ENCODE data around the gene MAML2. TPM values are rescaled to one million over a fixed set of nuclear protein-coding genes. Genes with fewer than 3 reads are reported as not detected.

The MAML2 gene
- total RNA-seq, 1 donor from 2014 or later: 3.8 TPM

DNA sequence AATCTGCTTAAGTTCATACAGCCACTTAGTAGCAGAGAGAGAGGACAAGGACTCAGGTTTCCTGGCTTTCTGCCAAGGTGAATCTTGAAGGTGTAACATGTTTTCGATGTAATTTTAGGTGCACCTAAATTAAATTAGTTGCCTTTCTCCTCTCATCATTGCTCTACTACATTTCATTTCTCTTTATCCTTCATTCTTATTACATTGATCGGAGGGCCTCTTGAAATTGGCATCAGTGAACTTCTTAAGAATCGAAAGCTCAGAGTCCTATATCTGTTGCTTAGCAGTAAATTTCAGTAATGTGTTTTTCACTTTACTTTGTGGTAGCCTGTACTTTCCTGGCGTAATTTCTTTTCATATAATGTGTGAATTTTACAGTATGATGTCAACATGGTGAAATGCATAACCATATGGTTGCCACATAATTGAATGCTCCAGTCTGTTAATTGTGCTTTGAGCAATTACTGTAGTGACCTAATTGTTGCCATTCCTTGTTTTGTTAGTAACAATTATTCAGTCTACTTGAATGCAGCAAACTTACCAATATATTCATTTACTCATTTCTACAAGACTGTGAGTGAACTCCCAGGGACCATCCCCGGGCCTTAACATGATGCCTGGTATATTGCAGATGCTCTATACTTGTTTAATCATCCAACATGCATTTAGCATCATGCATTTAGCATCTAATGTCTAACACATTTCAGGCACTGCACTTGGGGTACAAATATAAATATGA lies 138.1 kb downstream of the MAML2 start:
- Histone ChIP-seq H2AFZ (replicated peaks) (no peak overlapping the region), H3K36me3 (no peaks in the 10 kb centered on the region), H3K9ac (no peak overlapping the region), H3K9me3 (ENCODE audit: low read depth) (no peaks in the 10 kb centered on the region), H3F3A (ENCODE audit: low read depth) (no peaks in the 10 kb centered on the region), H4K20me1 (ENCODE audit: low read depth) (no peaks in the 10 kb centered on the region), H3K4me2 (no peak overlapping the region), H3K27ac (no peak overlapping the region), H3K4me1 (peaks cover 28% of the 10 kb centered on the region), H3K4me3 (no peak overlapping the region), H3K79me2 (ENCODE audit: low read depth) (no peaks in the 10 kb centered on the region), H3K27me3 (no peaks in the 10 kb centered on the region)
- DNase-seq (ENCODE audit: low spot score): no peak
- Mint-ChIP-seq H3K9me3 (peaks cover under 1% of the 10 kb centered on the region), H3K4me3 (no peak overlapping the region), H3K27ac (no peak overlapping the region), H3K36me3 (peaks cover 6% of the 10 kb centered on the region), H3K4me1 (peaks cover 39% of the 10 kb centered on the region), H3K27me3 (ENCODE audit: insufficient read depth, low read depth) (no peaks in the 10 kb centered on the region)
- TF ChIP-seq, protein P1, sequence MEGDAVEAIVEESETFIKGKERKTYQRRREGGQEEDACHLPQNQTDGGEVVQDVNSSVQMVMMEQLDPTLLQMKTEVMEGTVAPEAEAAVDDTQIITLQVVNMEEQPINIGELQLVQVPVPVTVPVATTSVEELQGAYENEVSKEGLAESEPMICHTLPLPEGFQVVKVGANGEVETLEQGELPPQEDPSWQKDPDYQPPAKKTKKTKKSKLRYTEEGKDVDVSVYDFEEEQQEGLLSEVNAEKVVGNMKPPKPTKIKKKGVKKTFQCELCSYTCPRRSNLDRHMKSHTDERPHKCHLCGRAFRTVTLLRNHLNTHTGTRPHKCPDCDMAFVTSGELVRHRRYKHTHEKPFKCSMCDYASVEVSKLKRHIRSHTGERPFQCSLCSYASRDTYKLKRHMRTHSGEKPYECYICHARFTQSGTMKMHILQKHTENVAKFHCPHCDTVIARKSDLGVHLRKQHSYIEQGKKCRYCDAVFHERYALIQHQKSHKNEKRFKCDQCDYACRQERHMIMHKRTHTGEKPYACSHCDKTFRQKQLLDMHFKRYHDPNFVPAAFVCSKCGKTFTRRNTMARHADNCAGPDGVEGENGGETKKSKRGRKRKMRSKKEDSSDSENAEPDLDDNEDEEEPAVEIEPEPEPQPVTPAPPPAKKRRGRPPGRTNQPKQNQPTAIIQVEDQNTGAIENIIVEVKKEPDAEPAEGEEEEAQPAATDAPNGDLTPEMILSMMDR (IDR thresholded peaks at IDR 0.05): no peak
- TF ChIP-seq EZH2phosphoT487 (IDR thresholded peaks at IDR 0.05) (no peak), EZH2 (IDR thresholded peaks at IDR 0.05) (no peak)

DNA sequence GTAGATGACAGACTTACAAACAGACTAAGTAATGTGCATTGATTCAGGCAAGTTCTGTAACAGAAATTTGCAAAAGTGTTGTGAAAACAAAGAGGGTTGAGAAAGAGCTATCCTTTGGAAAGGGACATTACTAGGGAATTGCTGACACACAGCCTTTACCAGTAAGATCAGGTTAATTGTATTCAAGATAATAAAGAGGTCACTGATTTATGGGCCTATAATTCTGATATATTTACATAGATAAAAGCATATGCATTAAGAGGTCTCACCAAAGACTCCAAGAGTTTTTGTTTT lies 138.7 kb downstream of the MAML2 start:
- H3K27me3 ChIP-seq: no peaks in the 10 kb centered on the region
- no peak overlapping the region for H3K9ac ChIP-seq
- no peak overlapping the region for H3K27ac ChIP-seq
- peaks cover 30% of the 10 kb centered on the region for H3K4me1 ChIP-seq
- DNase-seq (ENCODE audit: low spot score): no peak
- H3F3A ChIP-seq (ENCODE audit: low read depth): no peaks in the 10 kb centered on the region
- Mint-ChIP-seq H3K4me1 (peaks cover 44% of the 10 kb centered on the region), H3K27me3 (ENCODE audit: insufficient read depth, low read depth) (no peaks in the 10 kb centered on the region), H3K36me3 (peaks cover 12% of the 10 kb centered on the region), H3K9me3 (peaks cover 6% of the 10 kb centered on the region), H3K4me3 (no peak overlapping the region), H3K27ac (no peak overlapping the region)
- H4K20me1 ChIP-seq (ENCODE audit: low read depth): no peaks in the 10 kb centered on the region
- TF ChIP-seq EZH2phosphoT487 (IDR thresholded peaks at IDR 0.05) (no peak), EZH2 (IDR thresholded peaks at IDR 0.05) (no peak)
- TF ChIP-seq, protein P1 (IDR thresholded peaks at IDR 0.05): no peak
- no peak overlapping the region for H3K4me2 ChIP-seq
- no peaks in the 10 kb centered on the region for H3K79me2 ChIP-seq (ENCODE audit: low read depth)
- H3K36me3 ChIP-seq: no peaks in the 10 kb centered on the region
- no peaks in the 10 kb centered on the region for H3K9me3 ChIP-seq (ENCODE audit: low read depth)
- H2AFZ ChIP-seq (replicated peaks): no peak overlapping the region
- no peak overlapping the region for H3K4me3 ChIP-seq

DNA sequence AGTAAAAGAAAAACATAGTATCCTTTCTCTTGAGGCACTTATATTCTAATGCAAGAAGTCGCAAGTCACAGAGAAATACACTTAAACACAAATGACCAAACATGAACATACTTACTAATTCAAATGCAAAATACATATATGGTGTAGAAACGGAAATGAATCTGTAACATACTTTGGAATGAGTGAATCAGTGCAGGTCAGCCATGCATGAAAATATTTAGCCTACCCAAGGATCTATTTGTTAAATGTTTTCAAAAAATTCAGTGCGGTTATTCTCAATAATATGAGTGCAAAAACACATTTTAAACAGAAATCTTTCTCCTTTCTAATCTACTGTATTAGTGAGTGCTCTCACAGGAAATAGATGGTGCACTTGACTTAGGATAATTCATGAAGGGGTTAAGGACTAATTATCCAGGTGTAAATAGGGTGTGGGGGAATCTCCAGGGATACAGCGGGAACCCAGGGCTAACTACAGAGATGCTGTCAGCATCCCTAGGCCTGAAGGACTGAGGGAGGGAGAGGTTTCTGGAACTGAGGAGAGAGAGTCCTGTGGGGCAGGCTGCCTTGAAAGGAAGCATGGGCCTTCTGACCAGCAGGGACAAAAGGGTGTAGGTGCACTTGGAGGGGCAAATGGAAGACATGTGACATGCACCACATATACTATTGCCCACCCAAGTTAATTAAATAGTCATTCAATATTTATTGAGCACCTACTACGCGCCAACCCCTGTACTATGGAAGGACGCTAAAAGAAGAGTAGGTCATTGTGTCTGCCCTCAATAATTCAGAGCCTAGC lies 139.2 kb downstream of the MAML2 start:
- no peak overlapping the region for H2AFZ ChIP-seq (replicated peaks)
- TF ChIP-seq EZH2phosphoT487 (IDR thresholded peaks at IDR 0.05) (no peak), EZH2 (IDR thresholded peaks at IDR 0.05) (no peak)
- TF ChIP-seq, protein P1 (IDR thresholded peaks at IDR 0.05): no peak

More for the DNA sequence above, 139.2 kb downstream of the MAML2 start:
- H3K4me3 Mint-ChIP-seq: no peak overlapping the region
- H3K4me2 ChIP-seq: no peak overlapping the region
- no peaks in the 10 kb centered on the region for H3K27me3 Mint-ChIP-seq (ENCODE audit: insufficient read depth, low read depth)
- H3K36me3 Mint-ChIP-seq: peaks cover 14% of the 10 kb centered on the region
- H3K27me3 ChIP-seq: no peaks in the 10 kb centered on the region
- no peaks in the 10 kb centered on the region for H3F3A ChIP-seq (ENCODE audit: low read depth)
- no peaks in the 10 kb centered on the region for H3K9me3 ChIP-seq (ENCODE audit: low read depth)
- peaks cover 30% of the 10 kb centered on the region for H3K4me1 ChIP-seq
- H3K27ac Mint-ChIP-seq: no peak overlapping the region
- DNase-seq (ENCODE audit: low spot score): no peak
- peaks cover 44% of the 10 kb centered on the region for H3K4me1 Mint-ChIP-seq
- H3K4me3 ChIP-seq: no peak overlapping the region
- H3K79me2 ChIP-seq (ENCODE audit: low read depth): no peaks in the 10 kb centered on the region
- H3K9ac ChIP-seq: no peak overlapping the region
- no peak overlapping the region for H3K27ac ChIP-seq
- peaks cover 9% of the 10 kb centered on the region for H3K9me3 Mint-ChIP-seq
- no peaks in the 10 kb centered on the region for H3K36me3 ChIP-seq
- no peaks in the 10 kb centered on the region for H4K20me1 ChIP-seq (ENCODE audit: low read depth)

Data from neural progenitor cell (in vitro differentiated cells).